ENCODE data around the gene SPEN.
"Not testable (repeated sequence)": the region's sequence is repeated elsewhere in the genome, so short reads cannot be mapped to it uniquely, and the experiment has no call there.

Gene SPEN

DNA sequence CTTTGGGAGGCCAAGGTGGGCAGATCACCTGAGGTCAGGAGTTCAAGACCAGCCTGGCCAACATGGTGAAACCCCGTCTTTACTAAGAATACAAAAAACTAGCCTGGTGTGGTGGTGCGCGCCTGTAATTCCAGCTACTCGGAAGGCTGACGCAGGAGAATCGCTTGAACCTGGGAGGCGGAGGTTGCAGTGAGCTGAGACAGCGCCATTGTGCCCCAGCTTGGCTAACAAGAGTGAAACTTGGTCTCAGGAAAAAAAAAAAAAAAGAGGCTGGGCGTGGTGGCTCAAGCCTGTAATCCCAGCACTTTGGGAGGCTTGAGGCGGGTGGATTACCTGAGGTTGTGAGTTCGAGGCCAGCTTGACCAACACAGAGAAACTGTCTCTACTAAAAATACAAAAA lies 1.5 kb upstream of the SPEN start:
- not testable (repeated sequence) for H4K5ac ChIP-seq (ENCODE audit: low read length); H3K27ac ChIP-seq (ENCODE audit: low read depth, low read length); H3K36me3 ChIP-seq (ENCODE audit: control insufficient read depth, insufficient read depth, low read length); H2BK5ac ChIP-seq (ENCODE audit: low read length); H3K18ac ChIP-seq (ENCODE audit: low read length); H3K23ac ChIP-seq (ENCODE audit: low read length); H4K8ac ChIP-seq (ENCODE audit: low read depth, low read length); H3K4me1 ChIP-seq (ENCODE audit: control insufficient read depth, low read depth, low read length); H2BK120ac ChIP-seq (ENCODE audit: low read depth, low read length); H2AK5ac ChIP-seq (ENCODE audit: low read length); H3K4ac ChIP-seq (ENCODE audit: low read depth, low read length); H3K56ac ChIP-seq (ENCODE audit: low read length); H3K79me1 ChIP-seq (ENCODE audit: low read length); H3K27me3 ChIP-seq (ENCODE audit: insufficient read depth, low read length, poor library complexity); H3K4me3 ChIP-seq (ENCODE audit: low read length); H2BK15ac ChIP-seq (replicated peaks; ENCODE audit: low read depth); H3K4me2 ChIP-seq (ENCODE audit: low read length); DNase-seq; H3K9ac ChIP-seq (ENCODE audit: low read length)
- WGBS (ENCODE audit: extremely low coverage, insufficient coverage, low lambda C conversion rate), result no CpG with 5 or more reads among the region's 11 CpGs
- peaks cover 25% of the 10 kb centered on the region for H3K79me2 ChIP-seq (ENCODE audit: control insufficient read depth, insufficient read depth, low read length)

GRCh38 chr1:15847893-15848142 lies 311 bp downstream of the SPEN start:
- Histone ChIP-seq H3K4me2 (ENCODE audit: low read length) (peak overlapping the region; percentile 100), H4K8ac (ENCODE audit: low read depth, low read length) (peak overlapping the region; percentile 65), H3K18ac (ENCODE audit: low read length) (peak overlapping the region; percentile 97), H3K79me1 (ENCODE audit: low read length) (peaks cover 6% of the 10 kb centered on the region), H4K5ac (ENCODE audit: low read length) (no peak overlapping the region), H2AK5ac (ENCODE audit: low read length) (no peak overlapping the region), H3K79me2 (ENCODE audit: control insufficient read depth, insufficient read depth, low read length) (peaks cover 35% of the 10 kb centered on the region), H3K23ac (ENCODE audit: low read length) (peak overlapping the region; percentile 37), H3K4me3 (ENCODE audit: low read length) (peak overlapping the region; percentile 97), H3K9ac (ENCODE audit: low read length) (peak overlapping the region; percentile 96), H3K36me3 (ENCODE audit: control insufficient read depth, insufficient read depth, low read length) (no peaks in the 10 kb centered on the region), H3K56ac (ENCODE audit: low read length) (peak overlapping the region; percentile 90), H3K27me3 (ENCODE audit: insufficient read depth, low read length, poor library complexity) (no peaks in the 10 kb centered on the region), H3K27ac (ENCODE audit: low read depth, low read length) (peak overlapping the region; percentile 94), H2BK15ac (replicated peaks; ENCODE audit: low read depth) (no peak overlapping the region), H3K4ac (ENCODE audit: low read depth, low read length) (peak overlapping the region; percentile 58), H2BK5ac (ENCODE audit: low read length) (no peak overlapping the region), H2BK120ac (ENCODE audit: low read depth, low read length) (no peak overlapping the region), H3K4me1 (ENCODE audit: control insufficient read depth, low read depth, low read length) (peaks cover 2% of the 10 kb centered on the region)
- DNase-seq, result no peak
- no CpG with 5 or more reads among the region's 34 CpGs for WGBS (ENCODE audit: extremely low coverage, insufficient coverage, low lambda C conversion rate)

GRCh38 chr1:15848143-15848928 lies 829 bp downstream of the SPEN start:
- Histone ChIP-seq H3K9ac (ENCODE audit: low read length) (peak overlapping the region; percentile 96), H3K18ac (ENCODE audit: low read length) (peak overlapping the region; percentile 97), H3K79me2 (ENCODE audit: control insufficient read depth, insufficient read depth, low read length) (peaks cover 36% of the 10 kb centered on the region), H4K5ac (ENCODE audit: low read length) (no peak overlapping the region), H3K27me3 (ENCODE audit: insufficient read depth, low read length, poor library complexity) (no peaks in the 10 kb centered on the region), H2BK5ac (ENCODE audit: low read length) (no peak overlapping the region), H2AK5ac (ENCODE audit: low read length) (no peak overlapping the region), H3K4ac (ENCODE audit: low read depth, low read length) (peak overlapping the region; percentile 58), H4K8ac (ENCODE audit: low read depth, low read length) (peak overlapping the region; percentile 65), H2BK15ac (replicated peaks; ENCODE audit: low read depth) (no peak overlapping the region), H3K79me1 (ENCODE audit: low read length) (peaks cover 7% of the 10 kb centered on the region), H2BK120ac (ENCODE audit: low read depth, low read length) (no peak overlapping the region), H3K27ac (ENCODE audit: low read depth, low read length) (peak overlapping the region; percentile 94), H3K4me2 (ENCODE audit: low read length) (peak overlapping the region; percentile 100), H3K56ac (ENCODE audit: low read length) (peak overlapping the region; percentile 90), H3K4me3 (ENCODE audit: low read length) (peak overlapping the region; percentile 97), H3K23ac (ENCODE audit: low read length) (peak overlapping the region; percentile 37), H3K36me3 (ENCODE audit: control insufficient read depth, insufficient read depth, low read length) (no peaks in the 10 kb centered on the region), H3K4me1 (ENCODE audit: control insufficient read depth, low read depth, low read length) (peaks cover 2% of the 10 kb centered on the region)
- peak; percentile 48 for DNase-seq
- no CpG with 5 or more reads among the region's 104 CpGs for WGBS (ENCODE audit: extremely low coverage, insufficient coverage, low lambda C conversion rate)

DNA sequence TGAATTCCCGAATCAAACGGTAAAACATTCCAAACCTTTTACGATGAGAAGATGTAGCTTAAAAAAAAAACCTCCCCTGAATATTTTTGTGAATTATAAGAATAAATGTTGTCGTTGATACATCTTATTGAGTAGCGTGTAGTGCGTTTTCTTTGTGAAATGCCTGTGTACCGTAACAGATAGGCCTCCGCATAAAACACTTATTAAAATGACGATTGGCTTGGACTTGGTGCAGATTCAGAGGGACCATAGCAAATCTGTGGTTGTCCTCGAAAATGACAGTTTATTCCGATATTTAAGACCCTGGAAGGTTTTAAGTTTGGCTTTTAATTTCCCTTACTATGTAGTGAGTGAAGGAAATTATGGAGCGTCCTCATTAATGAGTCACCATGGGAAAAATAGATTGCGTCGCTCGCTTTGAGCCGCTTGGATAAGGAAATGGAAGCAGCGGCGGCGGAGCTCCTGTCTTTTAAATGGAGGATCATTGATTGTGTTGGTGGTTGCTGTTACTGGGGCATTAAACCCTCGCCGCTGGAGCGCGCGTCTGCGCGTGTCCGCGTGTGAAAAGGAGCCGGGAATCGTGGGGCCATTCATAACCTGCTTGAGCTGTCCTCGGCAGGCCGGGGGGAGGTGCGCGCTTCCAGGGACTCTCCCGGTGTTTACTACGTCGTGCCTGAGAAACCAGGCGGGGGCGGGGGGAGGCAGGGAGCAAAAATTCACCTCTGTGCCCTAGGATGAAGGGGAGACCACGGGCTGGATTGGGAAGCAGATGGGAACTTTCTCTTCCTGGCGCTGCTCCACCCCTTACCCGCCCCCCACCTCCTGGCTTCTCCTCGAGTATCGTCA lies 1.6 kb downstream of the SPEN start:
- no peak overlapping the region for H2AK5ac ChIP-seq (ENCODE audit: low read length)
- no peak overlapping the region for H2BK5ac ChIP-seq (ENCODE audit: low read length)
- no peak overlapping the region for H3K4ac ChIP-seq (ENCODE audit: low read depth, low read length)
- peak overlapping the region; percentile 92 for H3K27ac ChIP-seq (ENCODE audit: low read depth, low read length)
- H2BK120ac ChIP-seq (ENCODE audit: low read depth, low read length), result no peak overlapping the region
- no CpG with 5 or more reads among the region's 44 CpGs for WGBS (ENCODE audit: extremely low coverage, insufficient coverage, low lambda C conversion rate)
- peak; percentile 95 for DNase-seq
- peak overlapping the region; percentile 96 for H3K9ac ChIP-seq (ENCODE audit: low read length)
- H3K4me3 ChIP-seq (ENCODE audit: low read length), result peak overlapping the region; percentile 97
- peak overlapping the region; percentile 100 for H3K4me2 ChIP-seq (ENCODE audit: low read length)
- H3K23ac ChIP-seq (ENCODE audit: low read length), result no peak overlapping the region
- peak overlapping the region; percentile 90 for H3K56ac ChIP-seq (ENCODE audit: low read length)
- peak overlapping the region; percentile 97 for H3K18ac ChIP-seq (ENCODE audit: low read length)
- H4K8ac ChIP-seq (ENCODE audit: low read depth, low read length), result no peak overlapping the region
- no peak overlapping the region for H4K5ac ChIP-seq (ENCODE audit: low read length)
- H2BK15ac ChIP-seq (replicated peaks; ENCODE audit: low read depth), result no peak overlapping the region
- no peaks in the 10 kb centered on the region for H3K36me3 ChIP-seq (ENCODE audit: control insufficient read depth, insufficient read depth, low read length)
- peaks cover 7% of the 10 kb centered on the region for H3K79me1 ChIP-seq (ENCODE audit: low read length)
- peaks cover 39% of the 10 kb centered on the region for H3K79me2 ChIP-seq (ENCODE audit: control insufficient read depth, insufficient read depth, low read length)
- no peaks in the 10 kb centered on the region for H3K27me3 ChIP-seq (ENCODE audit: insufficient read depth, low read length, poor library complexity)
- H3K4me1 ChIP-seq (ENCODE audit: control insufficient read depth, low read depth, low read length), result peaks cover 2% of the 10 kb centered on the region

- no peak overlapping the region for H2BK15ac ChIP-seq (replicated peaks; ENCODE audit: low read depth)
- peak overlapping the region; percentile 91 for H2BK5ac ChIP-seq (ENCODE audit: low read length)
- peak overlapping the region; percentile 100 for H3K4me2 ChIP-seq (ENCODE audit: low read length)
- DNase-seq, result peak; percentile 91
- peak overlapping the region; percentile 97 for H3K4me3 ChIP-seq (ENCODE audit: low read length)
- H3K79me1 ChIP-seq (ENCODE audit: low read length), result peaks cover 7% of the 10 kb centered on the region
- no peaks in the 10 kb centered on the region for H3K27me3 ChIP-seq (ENCODE audit: insufficient read depth, low read length, poor library complexity)
- peak overlapping the region; percentile 22 for H3K4ac ChIP-seq (ENCODE audit: low read depth, low read length)
- H4K8ac ChIP-seq (ENCODE audit: low read depth, low read length), result no peak overlapping the region
- no CpG with 5 or more reads among the region's 16 CpGs for WGBS (ENCODE audit: extremely low coverage, insufficient coverage, low lambda C conversion rate)
- H3K56ac ChIP-seq (ENCODE audit: low read length), result peak overlapping the region; percentile 90
- H3K9ac ChIP-seq (ENCODE audit: low read length), result peak overlapping the region; percentile 96
- H3K4me1 ChIP-seq (ENCODE audit: control insufficient read depth, low read depth, low read length), result peaks cover 2% of the 10 kb centered on the region
- peak overlapping the region; percentile 48 for H3K23ac ChIP-seq (ENCODE audit: low read length)
- H4K5ac ChIP-seq (ENCODE audit: low read length), result no peak overlapping the region
- H3K36me3 ChIP-seq (ENCODE audit: control insufficient read depth, insufficient read depth, low read length), result no peaks in the 10 kb centered on the region
- H3K79me2 ChIP-seq (ENCODE audit: control insufficient read depth, insufficient read depth, low read length), result peaks cover 39% of the 10 kb centered on the region
- peak overlapping the region; percentile 92 for H3K27ac ChIP-seq (ENCODE audit: low read depth, low read length)
- no peak overlapping the region for H2BK120ac ChIP-seq (ENCODE audit: low read depth, low read length)
- no peak overlapping the region for H2AK5ac ChIP-seq (ENCODE audit: low read length)
- peak overlapping the region; percentile 97 for H3K18ac ChIP-seq (ENCODE audit: low read length)
Measured at GRCh38 chr1:15849775-15850324, 2.3 kb downstream of the SPEN start.
